Transverse colon (tissue), 3 donors: ENCODE results near the gene DNAJB4.

Experiments used
- POLR2A ChIP-seq: fragments of 450-650 bp; IDR thresholded peaks from one replicate; pipeline ENCODE4 v1.6.1; 2016; ENCODE audit warnings: antibody characterized with exemption, mild to moderate bottlenecking, moderate library complexity
- TF ChIP-seq, protein P1 (sequence below), 5 experiments: fragments of 200-600 bp in 3 of 5; fragments of 450-650 bp in 2 of 5; sonication (generic) in 3 of 5; IDR thresholded peaks; 1 replicate in 2 of 5; 2 replicates in 3 of 5; pipeline ENCODE4 v1.5.1; 2016 to 2017; ENCODE audit warnings: antibody characterized with exemption in 5 of 5, inconsistent platforms in 3 of 5, mild to moderate bottlenecking in 2 of 5, moderate library complexity in 1 of 5

DNA sequence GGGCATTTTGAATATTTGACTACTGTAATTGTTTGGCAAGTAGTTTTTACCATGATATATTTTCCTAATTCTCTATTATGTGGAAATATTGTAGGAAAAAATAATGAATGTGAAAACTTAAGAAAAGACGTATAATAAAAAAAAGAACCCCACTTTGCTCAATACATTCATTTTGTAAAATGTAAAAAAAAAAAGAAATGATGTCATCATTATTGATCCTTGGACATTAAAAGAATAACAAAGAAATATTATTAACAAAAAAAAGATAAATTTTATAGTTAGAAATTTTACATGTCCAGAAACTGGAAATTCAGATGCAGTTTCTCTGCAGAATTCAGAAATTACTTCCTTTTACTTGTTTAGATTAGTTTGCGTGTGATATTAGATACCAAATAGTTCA lies 46.3 kb downstream of the DNAJB4 start:
- TF ChIP-seq, protein P1, sequence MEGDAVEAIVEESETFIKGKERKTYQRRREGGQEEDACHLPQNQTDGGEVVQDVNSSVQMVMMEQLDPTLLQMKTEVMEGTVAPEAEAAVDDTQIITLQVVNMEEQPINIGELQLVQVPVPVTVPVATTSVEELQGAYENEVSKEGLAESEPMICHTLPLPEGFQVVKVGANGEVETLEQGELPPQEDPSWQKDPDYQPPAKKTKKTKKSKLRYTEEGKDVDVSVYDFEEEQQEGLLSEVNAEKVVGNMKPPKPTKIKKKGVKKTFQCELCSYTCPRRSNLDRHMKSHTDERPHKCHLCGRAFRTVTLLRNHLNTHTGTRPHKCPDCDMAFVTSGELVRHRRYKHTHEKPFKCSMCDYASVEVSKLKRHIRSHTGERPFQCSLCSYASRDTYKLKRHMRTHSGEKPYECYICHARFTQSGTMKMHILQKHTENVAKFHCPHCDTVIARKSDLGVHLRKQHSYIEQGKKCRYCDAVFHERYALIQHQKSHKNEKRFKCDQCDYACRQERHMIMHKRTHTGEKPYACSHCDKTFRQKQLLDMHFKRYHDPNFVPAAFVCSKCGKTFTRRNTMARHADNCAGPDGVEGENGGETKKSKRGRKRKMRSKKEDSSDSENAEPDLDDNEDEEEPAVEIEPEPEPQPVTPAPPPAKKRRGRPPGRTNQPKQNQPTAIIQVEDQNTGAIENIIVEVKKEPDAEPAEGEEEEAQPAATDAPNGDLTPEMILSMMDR (IDR thresholded peaks at IDR 0.05) = no peak
- TF ChIP-seq POLR2A = no peak
